GM18507 (cell line): ENCODE data around the gene LRSAM1.
"Not testable (repeated sequence)": the region's sequence is repeated elsewhere in the genome, so short reads cannot be mapped to it uniquely, and the experiment has no call there.

Experiments used
- DNase-seq: peaks from one replicate; pipeline ENCODE4 v3.0.0; 2011; ENCODE audit warnings: low read depth; ENCODE audit not compliant: insufficient read length; ENCODE audit errors: extremely low spot score
- FAIRE-seq: peaks from 2 replicates; lab custom pipeline; 2011; peaks lifted over from hg19 to GRCh38; lab: Jason Lieb, UNC

LRSAM1 gene

GRCh38 chr9:127451858-127452656 lies 747 bp downstream of the LRSAM1 start:
- DNase-seq, result peak; percentile 35
- peak; percentile 73 for FAIRE-seq

GRCh38 chr9:127452691-127453090 lies 1.4 kb downstream of the LRSAM1 start:
- DNase-seq, result no peak
- FAIRE-seq, result no peak

- DNase-seq (no peak), FAIRE-seq (peak; percentile 42)
Measured at GRCh38 chr9:127455324-127455992, 4.1 kb downstream of the LRSAM1 start.

GRCh38 chr9:127457191-127457878 lies 6.0 kb downstream of the LRSAM1 start:
- DNase-seq (no peak), FAIRE-seq (no peak)

GRCh38 chr9:127458921-127459320 lies 7.6 kb downstream of the LRSAM1 start:
- DNase-seq (no peak), FAIRE-seq (no peak)

- FAIRE-seq (no peak), DNase-seq (no peak)
Measured at GRCh38 chr9:127463382-127463781, 12.1 kb downstream of the LRSAM1 start.

- no peak for FAIRE-seq
Measured at GRCh38 chr9:127463911-127464310, 12.6 kb downstream of the LRSAM1 start.

GRCh38 chr9:127466407-127466917 lies 15.2 kb downstream of the LRSAM1 start:
- FAIRE-seq, DNase-seq: not testable (repeated sequence)

More at GRCh38 chr9:127463911-127464310, 12.6 kb downstream of the LRSAM1 start:
- no peak for DNase-seq

- DNase-seq (no peak), FAIRE-seq (no peak)
Measured at GRCh38 chr9:127467621-127468020, 16.3 kb downstream of the LRSAM1 start.

- DNase-seq (no peak), FAIRE-seq (no peak)
Measured at GRCh38 chr9:127470662-127471061, 19.4 kb downstream of the LRSAM1 start.

- FAIRE-seq (no peak), DNase-seq (no peak)
Measured at GRCh38 chr9:127473501-127473900, 22.2 kb downstream of the LRSAM1 start.

GRCh38 chr9:127473932-127474331 lies 22.6 kb downstream of the LRSAM1 start:
- DNase-seq (no peak), FAIRE-seq (no peak)

- DNase-seq (no peak), FAIRE-seq (no peak)
Measured at GRCh38 chr9:127474592-127474991, 23.3 kb downstream of the LRSAM1 start.

GRCh38 chr9:127479507-127480081 lies 28.3 kb downstream of the LRSAM1 start:
- FAIRE-seq (no peak), DNase-seq (no peak)

- no peak for DNase-seq
- FAIRE-seq, result no peak
Measured at GRCh38 chr9:127482662-127483061, 31.4 kb downstream of the LRSAM1 start.

- DNase-seq, result no peak
- FAIRE-seq, result no peak
Measured at GRCh38 chr9:127485995-127486394, 34.7 kb downstream of the LRSAM1 start.

- FAIRE-seq (no peak), DNase-seq (no peak)
Measured at GRCh38 chr9:127488946-127489345, 37.6 kb downstream of the LRSAM1 start.

GRCh38 chr9:127489471-127490115 lies 38.3 kb downstream of the LRSAM1 start:
- DNase-seq (no peak), FAIRE-seq (no peak)

- no peak for DNase-seq
- no peak for FAIRE-seq
Measured at GRCh38 chr9:127490535-127491230, 39.4 kb downstream of the LRSAM1 start.
